Measurements from ENCODE around the gene STK33.
A peak's percentile ranks its signal among the peaks of the same experiment; 100 is the strongest.

STK33 gene

DNA sequence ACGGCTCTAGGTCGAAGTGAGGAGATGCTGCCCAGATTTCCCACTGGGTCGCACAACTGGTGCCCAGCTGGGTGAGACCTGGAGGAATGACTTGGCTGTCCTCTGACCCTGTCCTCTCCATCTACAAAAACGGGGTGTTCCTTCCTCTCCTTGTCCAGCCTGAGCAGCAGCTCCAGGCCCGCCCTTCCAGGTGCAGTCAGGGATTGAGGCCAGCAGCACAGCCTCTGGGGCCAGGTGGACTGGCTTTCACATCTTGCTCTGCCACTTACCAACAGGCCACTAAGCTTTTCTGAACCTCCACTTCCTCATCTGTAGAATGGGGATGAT lies 238.6 kb downstream of the STK33 start:
- DNase-seq, result no peak

GRCh38 chr11:8354622-8355415 lies 239.2 kb downstream of the STK33 start:
- peak; percentile 81 for DNase-seq

DNA sequence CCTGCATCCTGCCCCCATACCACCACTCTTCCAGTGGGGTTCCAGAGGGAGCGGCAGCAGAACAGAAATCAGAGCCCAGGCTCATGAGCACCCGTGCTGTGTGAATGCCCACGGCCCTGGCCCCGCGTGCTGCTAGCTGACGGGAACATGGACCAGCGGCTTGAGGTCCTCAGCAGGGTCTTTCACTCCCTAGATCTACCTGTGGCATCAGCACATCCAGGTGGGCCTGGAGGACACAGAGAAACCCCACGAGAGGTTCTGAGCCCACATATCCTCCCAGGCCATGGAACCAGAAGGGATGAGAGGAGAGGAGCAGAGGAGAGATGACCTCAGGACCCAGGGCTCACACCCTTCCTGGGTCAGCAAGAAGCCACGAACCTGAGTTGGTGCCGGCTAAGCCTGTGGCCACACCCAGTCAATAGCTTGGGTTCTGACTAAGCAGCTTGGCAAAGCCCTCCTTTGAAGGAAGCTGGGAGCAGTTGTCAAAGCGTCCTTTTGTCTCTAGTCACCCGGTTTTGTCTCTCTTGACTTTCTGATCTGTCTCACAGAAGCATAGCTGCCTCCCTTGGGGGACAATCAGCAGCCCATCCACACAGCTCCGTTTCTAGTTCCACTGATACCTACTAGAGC lies 241.0 kb downstream of the STK33 start:
- DNase-seq, result no peak

- DNase-seq, result no peak
These were observed 241.7 kb downstream of the STK33 start for GRCh38 chr11:8352103-8352875.

GRCh38 chr11:8351223-8351622 lies 242.8 kb downstream of the STK33 start:
- no peak for DNase-seq

- no peak for DNase-seq
These were observed 246.1 kb downstream of the STK33 start for GRCh38 chr11:8347978-8348377.

GRCh38 chr11:8346157-8346755 lies 247.8 kb downstream of the STK33 start:
- DNase-seq, result no peak

DNA sequence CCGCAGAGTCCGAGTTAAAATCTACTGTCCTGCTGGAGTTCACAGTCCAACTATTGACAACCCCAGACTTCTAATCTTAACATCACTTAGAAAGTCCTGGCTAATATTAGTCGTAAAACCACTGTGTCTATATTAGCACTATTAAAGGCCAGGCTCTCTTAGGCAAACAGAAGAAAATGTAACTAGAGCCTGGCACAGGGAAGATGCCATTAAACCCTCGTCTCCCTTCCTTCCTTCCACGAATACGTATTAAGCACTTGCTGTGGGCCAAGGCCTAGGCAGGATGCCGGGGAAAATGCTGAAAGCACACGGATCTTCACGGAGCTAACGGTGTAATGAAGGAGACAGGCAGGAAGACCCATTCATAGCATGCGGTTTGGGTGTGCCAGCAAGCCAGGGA lies 248.8 kb downstream of the STK33 start:
- no peak for DNase-seq

DNA sequence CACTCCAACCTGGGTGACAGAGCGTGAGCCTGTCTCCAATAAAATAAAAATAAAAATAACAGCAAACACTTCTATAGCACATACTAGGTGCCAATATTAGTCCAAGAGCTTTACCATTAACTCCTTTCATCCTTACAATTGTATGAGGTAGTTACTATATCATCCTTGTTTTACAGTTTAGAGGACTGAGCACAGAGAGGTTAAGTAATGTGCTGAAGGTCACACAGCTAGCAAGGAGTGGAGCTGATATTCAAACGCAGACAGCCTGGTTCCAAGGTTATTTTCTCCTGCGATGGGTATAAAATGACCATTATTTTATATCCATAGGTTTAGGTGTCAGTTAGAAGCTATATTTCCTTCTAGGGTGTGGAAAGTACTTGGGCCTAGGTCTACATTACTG lies 249.7 kb downstream of the STK33 start:
- DNase-seq, result no peak

DNA sequence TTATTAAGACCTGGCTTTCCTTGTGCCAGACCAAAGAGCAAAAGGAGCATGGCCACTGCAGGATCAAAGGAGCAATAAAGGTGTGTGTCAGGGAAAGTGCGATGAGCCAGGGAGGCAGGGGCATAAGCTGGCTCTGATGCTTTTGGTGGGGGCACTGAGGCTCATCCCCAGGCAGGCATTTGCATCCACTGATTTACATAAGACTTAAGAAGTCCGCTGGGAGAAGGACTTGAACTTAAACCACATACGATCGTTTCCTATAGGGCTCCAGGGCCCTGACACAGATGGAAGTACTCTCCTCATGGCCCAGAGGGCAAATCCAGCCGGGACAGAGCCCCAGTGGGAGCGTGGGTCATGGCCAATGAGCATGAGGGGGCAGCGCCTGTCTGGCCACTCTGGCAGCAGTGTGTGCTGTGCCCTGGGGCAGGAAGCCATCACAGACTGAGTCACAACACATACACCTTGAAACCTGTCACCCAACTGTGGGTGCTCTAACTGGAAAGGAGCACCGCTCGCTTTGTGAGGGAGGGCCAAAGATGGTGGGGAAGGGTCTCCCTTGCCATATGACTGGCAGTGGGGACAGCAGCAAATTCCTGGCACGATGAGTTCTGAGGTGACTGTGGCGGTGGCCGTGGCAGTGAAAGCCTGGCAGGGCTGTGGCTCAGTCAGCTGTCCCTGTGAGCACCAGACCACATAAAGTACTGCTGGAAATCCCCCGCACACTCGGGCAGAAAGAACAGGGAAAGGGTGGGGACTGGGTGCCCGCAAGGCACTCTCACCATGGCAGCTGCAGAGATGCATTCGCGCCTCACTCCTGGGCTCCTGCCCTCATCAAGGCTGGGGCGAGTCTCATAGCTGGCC lies 251.0 kb downstream of the STK33 start:
- no peak for DNase-seq

GRCh38 chr11:8341996-8342395 lies 252.0 kb downstream of the STK33 start:
- no peak for DNase-seq
